ENCODE results near the gene TRAM2. TPM values are rescaled to one million over a fixed set of nuclear protein-coding genes. Genes with fewer than 3 reads are reported as not detected.

The TRAM2 gene
- total RNA-seq, 1 experiment from 2014 or later, result 13.4 TPM

GRCh38 chr6:52610745-52611355, 34.0 kb upstream of the TRAM2 start (continued):
- no peak for TF ChIP-seq SMAD4 (CRISPR knock-in tag; IDR thresholded peaks at IDR 0.05)
- no peak for TF ChIP-seq TCF7 (CRISPR knock-in tag; IDR thresholded peaks at IDR 0.05; ENCODE audit: low read depth)
- no peak for TF ChIP-seq NR1H2 (CRISPR knock-in tag; IDR thresholded peaks at IDR 0.05)
- TF ChIP-seq USF1 (CRISPR knock-in tag; IDR thresholded peaks at IDR 0.05), result no peak
- no peak for TF ChIP-seq IRF2 (CRISPR knock-in tag; IDR thresholded peaks at IDR 0.05; ENCODE audit: borderline replicate concordance, low read depth)
- TF ChIP-seq E2F5 (CRISPR knock-in tag; IDR thresholded peaks at IDR 0.05), result no peak
- no peak for TF ChIP-seq JUN (CRISPR knock-in tag; IDR thresholded peaks at IDR 0.05)
- no peak for TF ChIP-seq CDX4 (CRISPR knock-in tag; IDR thresholded peaks at IDR 0.05; ENCODE audit: borderline replicate concordance)
- no peak for TF ChIP-seq CBFB (CRISPR knock-in tag; IDR thresholded peaks at IDR 0.05; ENCODE audit: low read depth)
- no peak for TF ChIP-seq ZNF138 (CRISPR knock-in tag; conservative IDR thresholded peaks at IDR 0.05)

GRCh38 chr6:52610011-52610410, 33.2 kb upstream of the TRAM2 start:
- Mint-ChIP-seq H3K9me3 (peaks cover 19% of the 10 kb centered on the region), H3K4me1 (peaks cover 11% of the 10 kb centered on the region), H3K36me3 (no peaks in the 10 kb centered on the region), H3K4me3 (no peak overlapping the region), H3K27me3 (ENCODE audit: low read depth) (no peaks in the 10 kb centered on the region), H3K27ac (no peak overlapping the region)
- ChIA-PET POLR2A (no interaction called here), CTCF (interaction anchor here (0.7 kb wide), 1 partner anchor 12 kb away, joined by 3 read pairs; no protein-coding TSS in a partner anchor)
- no peak for DNase-seq (ENCODE audit: low spot score)
- ATAC-seq, result no peak
- TF ChIP-seq NR1H2 (CRISPR knock-in tag; IDR thresholded peaks at IDR 0.05) (no peak), ZNF512 (CRISPR knock-in tag; IDR thresholded peaks at IDR 0.05; ENCODE audit: borderline replicate concordance) (no peak), IRF2 (CRISPR knock-in tag; IDR thresholded peaks at IDR 0.05; ENCODE audit: borderline replicate concordance, low read depth) (no peak), HMGA2 (CRISPR knock-in tag; IDR thresholded peaks at IDR 0.05) (no peak), MXD4 (CRISPR knock-in tag; IDR thresholded peaks at IDR 0.05; ENCODE audit: borderline replicate concordance) (no peak), FOXK1 (CRISPR knock-in tag; IDR thresholded peaks at IDR 0.05) (no peak), ZNF121 (CRISPR knock-in tag; IDR thresholded peaks at IDR 0.05) (no peak), FOXP4 (CRISPR knock-in tag; IDR thresholded peaks at IDR 0.05) (no peak), SMAD4 (CRISPR knock-in tag; IDR thresholded peaks at IDR 0.05) (no peak), ZNF423 (CRISPR knock-in tag; IDR thresholded peaks at IDR 0.05) (no peak), ZNF425 (CRISPR knock-in tag; conservative IDR thresholded peaks at IDR 0.05) (no peak), RELA (CRISPR knock-in tag; IDR thresholded peaks at IDR 0.05; ENCODE audit: borderline replicate concordance) (no peak), CBFB (CRISPR knock-in tag; IDR thresholded peaks at IDR 0.05; ENCODE audit: low read depth) (no peak), OVOL2 (CRISPR knock-in tag; IDR thresholded peaks at IDR 0.05; ENCODE audit: borderline replicate concordance) (no peak)
